Measurements from ENCODE around the gene FMNL2.

The FMNL2 gene

DNA sequence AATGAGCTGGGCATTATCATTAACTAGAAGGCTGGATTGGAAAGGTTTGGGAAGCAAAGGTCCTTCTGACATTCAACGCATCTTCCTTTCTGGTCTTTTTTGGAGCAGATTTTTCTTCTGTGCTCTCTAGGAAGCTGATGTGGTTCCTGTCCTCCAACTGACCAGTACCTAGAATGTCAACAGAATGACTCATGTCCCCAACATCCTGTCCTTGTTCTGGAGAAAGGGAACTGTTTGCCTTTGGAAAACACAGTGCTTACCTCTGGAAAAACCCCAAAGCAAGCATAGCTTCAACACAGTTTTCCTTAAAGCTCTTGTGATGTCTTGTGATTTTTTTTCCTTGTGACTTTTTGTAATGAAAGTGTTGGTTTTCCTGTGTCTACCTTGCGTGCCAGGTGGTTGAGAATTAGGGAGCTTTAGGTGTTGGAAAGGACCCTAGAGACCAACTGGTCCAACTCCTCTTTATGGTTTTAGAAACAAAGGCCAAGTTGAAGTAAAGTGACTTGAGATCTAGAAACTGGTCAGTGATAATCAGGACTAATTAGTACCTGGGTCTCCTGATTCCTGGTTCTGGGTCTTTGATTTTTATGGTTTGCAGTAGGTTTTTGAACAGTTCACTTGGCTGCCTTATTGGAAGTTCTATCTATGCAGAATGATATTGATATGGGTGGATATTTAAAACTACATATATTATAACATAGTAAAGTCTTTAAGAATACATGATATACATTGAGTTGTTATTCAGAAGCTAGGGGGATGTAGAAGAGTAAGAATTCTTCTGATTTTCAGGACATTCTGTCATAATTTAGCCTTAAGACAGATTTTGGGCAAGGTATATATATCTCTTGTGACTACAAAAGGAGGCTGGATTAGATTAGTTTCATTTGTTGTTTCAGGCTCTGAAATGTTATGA lies 70.5 kb downstream of the FMNL2 start:
- DNase-seq (ENCODE audit: low read depth in 2 of 2) = no peak

DNA sequence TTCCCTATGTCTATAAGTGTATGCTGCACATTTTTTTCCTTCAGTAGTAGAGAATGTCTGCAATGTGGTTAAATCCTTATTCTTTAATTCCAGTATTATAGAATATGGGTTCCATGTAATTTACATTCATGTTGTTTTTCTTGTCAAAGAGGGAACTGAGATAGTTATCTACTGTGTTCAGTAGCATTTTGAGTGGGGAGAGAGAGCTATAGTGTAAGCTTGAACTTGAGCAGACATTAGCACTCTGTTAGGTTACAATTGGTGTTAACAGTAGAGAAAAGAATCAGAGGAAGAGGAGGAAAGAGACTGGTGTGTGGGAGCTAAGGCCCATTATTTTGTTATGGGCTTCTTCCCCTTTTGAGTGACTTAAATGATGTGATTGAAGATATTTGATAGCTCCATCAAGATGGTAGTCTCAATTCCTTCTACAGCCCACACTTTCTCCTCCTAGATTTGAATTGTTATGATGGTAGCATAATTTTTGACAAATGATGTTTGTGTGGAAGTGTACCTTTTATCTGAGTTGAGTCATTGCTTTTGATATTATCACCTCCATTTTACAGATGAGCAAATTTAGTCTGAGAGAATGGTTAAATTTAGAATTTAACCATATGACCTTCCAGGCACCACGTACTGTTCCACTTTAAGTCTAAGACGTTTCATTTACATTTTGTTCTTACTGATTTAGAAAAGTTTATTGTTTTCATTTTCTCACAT lies 71.3 kb downstream of the FMNL2 start:
- no peak for DNase-seq (ENCODE audit: low read depth in 2 of 2)

DNA sequence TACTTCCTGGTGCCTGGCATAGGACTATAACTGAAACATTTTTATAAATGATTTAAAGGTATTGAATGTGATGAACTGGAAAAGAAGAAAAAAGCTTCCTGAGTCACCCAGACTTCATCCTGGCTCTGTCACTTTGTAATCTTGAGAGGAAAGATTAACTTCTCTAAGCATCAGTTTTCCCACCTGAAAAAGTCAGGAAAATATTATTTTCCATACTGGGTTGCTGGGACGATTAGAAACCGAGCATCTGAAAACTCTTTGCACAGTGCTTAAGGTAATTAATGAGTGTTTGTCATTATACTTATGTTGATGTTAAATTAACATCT lies 71.8 kb downstream of the FMNL2 start:
- no peak for DNase-seq (ENCODE audit: low read depth in 2 of 2)

DNA sequence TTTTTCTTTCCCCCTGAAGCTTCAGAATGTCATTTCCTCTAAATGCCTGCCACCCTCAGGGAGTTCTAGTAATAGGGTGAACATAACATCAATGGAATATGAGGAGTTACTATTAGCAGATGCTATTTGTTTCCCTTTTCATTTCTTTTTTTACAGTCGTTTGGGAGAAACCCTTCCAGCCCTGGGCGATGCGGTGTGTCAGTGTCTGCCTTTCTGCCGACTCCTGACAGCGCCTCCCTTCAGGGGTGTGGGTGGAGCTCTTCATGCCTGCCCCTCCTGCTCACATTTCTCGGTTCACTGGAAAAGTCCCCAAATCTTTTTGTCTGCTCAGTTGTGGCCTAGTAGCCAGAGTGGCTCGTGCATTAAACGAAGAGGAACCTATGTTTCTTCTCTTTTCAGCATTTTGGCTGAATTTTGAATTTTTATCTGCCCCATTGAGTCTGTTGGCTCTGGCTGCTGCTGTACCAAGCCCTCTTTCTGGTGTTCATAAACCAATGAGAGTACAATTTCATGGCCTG lies 72.3 kb downstream of the FMNL2 start:
- no peak for DNase-seq (ENCODE audit: low read depth in 2 of 2)

DNA sequence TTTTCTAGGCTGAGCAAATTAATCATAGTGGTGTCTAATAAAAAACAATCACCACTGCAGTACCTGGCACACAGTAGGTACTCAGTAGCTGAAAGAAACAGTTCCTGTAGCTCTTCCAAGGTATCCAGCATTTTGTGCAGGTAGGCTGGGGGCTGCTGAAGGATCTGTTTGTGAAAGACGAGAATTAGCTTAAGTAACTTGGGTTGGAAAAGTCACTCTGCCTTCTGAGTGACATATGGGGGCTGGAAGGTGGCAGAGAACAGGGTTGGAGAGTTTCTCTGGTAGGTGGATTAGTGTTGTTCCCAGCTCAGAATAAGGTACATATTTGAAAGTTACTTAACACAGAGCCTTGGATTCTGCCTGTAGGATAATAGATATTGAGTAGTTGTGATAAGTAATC lies 72.8 kb downstream of the FMNL2 start:
- no peak for DNase-seq (ENCODE audit: low read depth in 2 of 2)

DNA sequence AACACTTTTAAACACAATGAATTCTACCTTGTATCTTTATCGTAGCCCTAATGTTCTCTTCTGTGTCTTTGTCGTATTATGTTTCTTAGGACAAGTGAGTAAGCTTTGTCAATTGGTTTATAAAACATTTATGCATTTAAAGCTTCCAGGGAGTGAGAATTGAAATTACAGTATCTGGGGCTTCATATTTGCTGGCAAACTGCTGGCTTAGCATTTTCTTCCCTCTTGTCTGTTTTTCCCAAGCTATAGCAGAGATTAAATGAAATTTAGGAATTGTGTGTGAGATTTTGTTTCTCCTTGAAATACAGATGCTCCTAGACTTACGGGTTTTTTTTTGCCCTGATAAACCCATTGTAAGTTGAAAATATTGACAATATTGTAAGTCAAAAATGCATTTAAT lies 73.3 kb downstream of the FMNL2 start:
- DNase-seq (ENCODE audit: low read depth in 2 of 2) = no peak

DNA sequence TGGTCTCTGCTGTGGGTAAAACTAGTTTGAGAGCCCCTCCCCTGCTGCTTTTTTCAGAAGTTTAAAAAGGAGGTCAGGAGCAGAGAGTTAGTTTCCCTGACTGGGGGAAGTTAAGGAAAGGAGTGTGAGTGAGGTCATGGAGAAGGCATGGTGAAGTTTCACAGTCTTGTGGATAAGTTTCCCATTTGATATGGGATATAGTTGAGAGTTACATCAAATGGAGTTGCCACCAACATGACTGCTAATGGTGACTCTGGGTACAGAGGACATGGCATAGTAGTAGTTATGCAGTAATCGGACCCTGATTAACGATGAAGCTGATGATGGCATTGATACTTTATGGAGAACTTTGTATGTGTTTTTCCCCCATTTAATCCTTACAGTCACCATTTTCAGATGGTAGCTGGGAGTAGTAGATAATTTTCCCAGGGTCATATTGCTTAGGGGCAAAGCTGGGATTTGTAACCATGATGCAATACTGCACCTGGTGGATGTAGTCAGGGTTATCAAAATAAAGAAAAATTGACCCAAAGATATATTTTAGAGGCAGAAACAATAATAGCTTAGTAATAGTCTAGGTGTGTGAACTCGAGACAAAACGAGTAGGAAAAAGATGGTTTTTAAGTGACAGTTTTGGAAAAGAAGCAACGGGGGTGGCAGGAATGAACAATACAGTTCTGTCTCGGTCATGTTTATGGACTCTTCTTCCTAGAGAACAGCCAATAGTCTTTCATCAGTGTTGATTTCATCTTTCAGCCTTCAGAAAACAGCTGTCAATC lies 74.6 kb downstream of the FMNL2 start:
- no peak for DNase-seq (ENCODE audit: low read depth in 2 of 2)

DNA sequence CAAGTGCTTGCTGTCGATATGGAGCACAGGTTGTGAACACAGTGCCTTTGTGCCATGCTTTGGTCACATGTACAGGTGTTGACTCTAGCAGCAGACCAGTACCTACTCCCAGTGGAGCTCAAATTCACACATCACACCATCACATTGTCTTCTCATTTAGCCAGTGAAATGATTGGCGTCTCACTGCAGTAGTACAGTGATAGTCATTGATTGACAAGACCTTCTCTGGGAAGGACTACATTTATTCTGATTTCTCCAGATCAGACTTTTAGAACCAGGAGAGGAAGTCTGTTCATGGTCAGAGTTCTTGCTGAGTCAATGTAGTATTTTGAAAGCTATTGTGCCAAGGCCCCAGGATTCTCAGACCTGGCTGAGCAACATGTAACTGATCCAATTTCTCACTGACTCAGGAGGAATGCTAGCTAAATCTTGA lies 75.2 kb downstream of the FMNL2 start:
- no peak for DNase-seq (ENCODE audit: low read depth in 2 of 2)

DNA sequence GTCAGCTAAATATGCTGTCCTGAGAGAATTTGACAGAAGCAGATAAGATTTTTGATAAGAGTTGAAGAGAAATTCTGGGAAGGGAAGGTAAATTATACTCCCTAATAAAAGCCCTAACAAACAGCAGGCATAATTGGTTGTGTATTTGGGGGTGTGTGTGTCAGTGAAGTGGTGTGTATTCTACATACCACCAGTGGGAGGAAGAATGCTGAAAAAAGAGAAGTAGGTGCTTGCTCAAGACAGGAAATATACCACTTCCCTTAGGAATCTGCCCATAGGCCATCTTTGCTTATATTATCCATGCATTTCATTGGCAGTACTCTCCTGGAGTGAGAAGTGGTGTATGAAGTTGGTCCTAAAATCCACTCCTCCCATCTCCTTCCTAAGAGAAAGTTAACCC lies 76.2 kb downstream of the FMNL2 start:
- DNase-seq (ENCODE audit: low read depth in 2 of 2) = no peak

DNA sequence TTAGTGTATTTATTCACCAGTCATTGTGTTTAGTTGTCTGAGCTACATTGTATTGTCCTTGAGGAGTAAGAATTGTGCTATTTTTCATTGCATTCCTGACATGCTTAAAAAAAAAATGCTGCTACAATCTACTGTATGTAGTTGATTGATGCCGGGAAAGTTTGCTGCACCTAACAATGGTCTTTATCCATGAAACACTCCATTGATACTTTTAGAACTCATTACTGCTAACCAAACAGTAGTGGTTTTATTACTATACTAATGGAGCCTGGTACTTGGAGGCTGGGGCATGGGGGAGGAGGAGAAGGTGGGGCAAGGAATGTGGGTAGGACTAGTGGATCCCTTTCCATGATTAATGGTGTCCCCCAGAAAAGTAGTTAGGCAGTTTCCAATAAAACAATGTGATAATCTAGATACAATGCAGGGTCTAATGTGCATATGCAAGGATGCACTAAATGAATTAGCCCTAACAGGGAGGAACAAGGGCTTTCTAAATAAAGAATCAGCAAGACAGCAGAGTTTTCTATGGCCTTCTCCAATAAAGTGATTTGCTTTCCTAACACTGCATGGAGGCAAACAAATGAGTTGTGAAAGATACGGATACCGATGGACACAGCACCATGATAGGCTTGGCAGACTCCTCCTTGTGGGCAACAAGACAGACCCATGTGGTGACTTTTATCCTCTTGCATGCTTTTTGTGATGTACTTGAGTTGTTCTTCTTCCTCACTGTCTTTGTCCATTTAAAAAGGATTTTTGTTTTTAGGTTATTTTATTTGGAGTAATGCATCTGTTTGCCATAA lies 78.5 kb downstream of the FMNL2 start:
- no peak for DNase-seq (ENCODE audit: low read depth in 2 of 2)

DNA sequence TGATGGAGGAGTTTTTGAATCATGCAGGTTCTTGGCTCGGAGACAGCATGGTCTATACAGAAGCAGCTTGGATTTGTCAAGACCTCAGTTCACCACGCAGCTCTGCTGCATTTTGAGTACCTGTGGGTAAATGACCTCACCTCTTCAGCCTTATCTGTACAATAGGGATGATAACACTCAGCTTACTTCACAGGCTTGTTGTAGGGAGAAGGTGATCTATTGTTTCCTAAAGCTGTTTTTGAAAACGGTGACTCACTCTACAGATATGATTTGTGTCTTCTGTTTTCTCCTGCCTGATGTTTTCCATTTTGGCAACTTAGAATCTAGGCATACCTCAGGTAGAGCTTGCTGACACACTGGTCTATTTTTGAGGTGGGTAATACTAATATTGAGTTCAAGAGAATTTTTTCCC lies 80.3 kb downstream of the FMNL2 start:
- DNase-seq (ENCODE audit: low read depth in 2 of 2) = peak in 1 of 2 experiments; percentile 15

DNA sequence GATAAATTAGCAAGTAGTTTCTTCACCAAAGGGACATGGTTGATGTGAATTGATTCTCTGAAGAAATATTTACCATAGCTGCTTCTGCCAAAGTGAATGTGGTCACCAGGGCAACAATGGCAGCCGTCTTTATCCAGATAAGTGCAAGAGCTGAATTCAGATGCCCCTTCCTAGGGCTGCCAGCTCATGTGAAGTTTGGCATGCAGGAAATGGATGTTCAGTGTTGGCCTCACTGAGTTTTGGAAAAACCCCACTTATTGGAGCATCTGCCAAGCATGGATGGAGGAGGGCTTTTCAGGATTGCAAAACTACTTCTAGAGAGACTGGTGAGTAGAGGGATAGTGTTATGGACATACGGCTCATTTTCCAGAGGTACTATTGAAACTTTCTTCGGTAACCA lies 80.8 kb downstream of the FMNL2 start:
- no peak for DNase-seq (ENCODE audit: low read depth in 2 of 2)

DNA sequence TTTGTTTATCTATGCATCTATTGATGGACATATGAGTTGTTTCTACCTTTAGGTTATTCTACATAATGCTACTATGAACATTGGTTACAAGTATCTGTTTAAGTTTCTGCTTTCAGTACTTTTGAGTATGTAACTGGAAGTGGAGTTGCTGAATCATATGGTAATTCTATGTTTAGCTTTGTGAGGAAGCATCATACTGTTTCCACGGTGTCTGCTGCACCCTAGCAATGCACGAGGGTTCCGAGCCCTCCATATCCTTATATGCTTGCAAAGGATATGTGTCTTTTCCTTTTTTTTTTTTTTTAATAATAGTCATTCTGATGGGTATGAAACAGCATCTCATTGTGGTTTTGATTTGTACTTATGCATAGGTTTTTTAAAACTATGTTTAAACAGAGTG lies 83.7 kb downstream of the FMNL2 start:
- peak in 1 of 2 experiments; percentile 26 for DNase-seq (ENCODE audit: low read depth in 2 of 2)

DNA sequence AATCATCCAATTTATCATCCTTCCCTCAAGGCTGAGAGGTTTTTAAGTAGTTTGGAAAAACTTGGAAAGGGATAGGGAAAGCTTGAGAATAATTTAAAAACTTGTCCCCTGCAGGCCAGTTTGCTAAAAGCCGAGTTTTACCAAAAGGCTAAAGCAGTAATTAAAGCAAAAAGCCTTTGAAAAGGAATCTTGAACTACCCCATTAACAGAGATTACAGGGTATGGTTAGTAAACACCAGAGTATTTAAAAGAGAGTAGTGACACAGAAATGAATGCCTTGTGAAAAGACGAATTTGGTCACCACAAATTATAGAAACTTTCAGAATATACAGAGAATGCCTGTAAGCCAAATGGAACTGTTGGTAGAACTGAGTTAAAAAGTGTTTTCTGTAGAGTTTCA lies 85.0 kb downstream of the FMNL2 start:
- DNase-seq (ENCODE audit: low read depth in 2 of 2) = no peak

DNA sequence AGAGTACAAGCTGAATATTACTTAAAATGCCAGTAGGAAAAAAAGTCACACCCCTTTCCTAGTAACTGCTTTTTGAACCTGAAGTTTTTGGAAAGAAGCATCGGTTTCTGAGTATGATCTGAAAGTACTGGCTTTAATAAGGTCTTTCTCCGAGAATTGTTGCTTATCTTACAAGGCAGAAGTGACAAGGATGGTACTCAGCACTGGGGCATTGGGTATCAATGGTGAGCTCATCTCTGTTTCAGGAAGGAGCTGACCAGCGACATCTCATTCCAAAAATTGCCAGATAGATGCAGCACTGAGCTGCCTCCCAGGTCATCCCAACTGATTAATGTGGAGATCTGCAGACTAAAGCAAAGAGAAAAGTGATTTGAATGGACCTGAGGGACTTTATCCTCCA lies 85.4 kb downstream of the FMNL2 start:
- DNase-seq (ENCODE audit: low read depth in 2 of 2) = no peak

DNA sequence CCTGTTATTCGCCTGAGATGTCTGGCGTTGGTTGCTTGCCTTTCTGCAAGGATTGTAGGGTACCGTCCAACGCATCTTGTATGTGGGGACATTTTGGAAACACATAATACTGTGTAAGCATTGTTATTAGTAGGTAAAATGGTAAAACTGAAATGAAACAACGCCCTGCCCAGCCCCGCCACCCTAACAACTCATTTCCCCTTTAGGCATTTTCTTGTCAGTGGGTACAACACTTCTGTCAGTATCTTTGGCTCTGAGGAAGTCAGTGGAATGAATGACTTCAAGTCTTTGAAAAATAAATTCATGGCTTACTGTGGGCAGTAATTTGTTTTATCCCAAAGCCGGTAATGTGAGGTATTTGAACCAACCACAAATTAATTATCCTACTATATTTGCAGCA lies 86.0 kb downstream of the FMNL2 start:
- no peak for DNase-seq (ENCODE audit: low read depth in 2 of 2)

DNA sequence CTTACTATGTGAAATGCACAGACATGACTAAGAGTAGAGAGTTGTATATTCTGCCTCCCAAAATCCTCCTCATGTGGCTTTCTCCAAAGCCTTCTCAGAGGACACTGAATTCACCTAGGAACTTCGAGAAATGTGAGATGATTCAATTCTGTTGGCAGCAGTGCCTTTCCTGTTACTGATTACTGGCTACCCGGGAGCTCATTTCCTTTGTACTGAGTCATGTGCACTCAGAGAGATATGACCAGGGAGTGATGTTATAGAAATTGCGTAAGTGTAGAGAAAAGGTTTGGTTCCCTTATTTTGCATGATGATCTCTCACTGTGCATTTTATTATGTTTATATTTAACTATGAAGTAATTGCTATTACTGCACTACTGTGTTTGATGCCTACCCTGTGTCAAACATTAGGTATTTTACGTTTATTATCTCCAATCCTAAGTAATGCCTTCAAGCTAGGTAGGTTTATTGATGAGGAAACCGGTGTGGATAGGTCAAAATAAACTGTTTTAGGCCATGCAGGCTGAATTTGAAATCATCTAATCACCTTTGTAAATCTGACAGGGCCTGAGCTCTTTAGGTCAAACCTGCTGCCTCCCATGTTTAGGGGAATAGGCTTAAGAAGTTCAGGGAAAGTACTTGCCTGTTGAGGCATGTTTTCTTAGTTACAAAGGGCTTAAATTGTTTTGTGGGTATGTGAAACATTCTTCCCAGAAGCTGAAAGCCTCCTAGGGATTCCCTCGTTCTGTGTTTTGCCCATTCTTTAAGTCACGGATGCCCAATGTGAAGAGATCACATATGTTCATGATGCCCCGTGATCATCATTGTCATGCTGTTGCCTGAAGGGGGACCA lies 86.8 kb downstream of the FMNL2 start:
- DNase-seq (ENCODE audit: low read depth in 2 of 2) = peak; percentile 97 to 98

DNA sequence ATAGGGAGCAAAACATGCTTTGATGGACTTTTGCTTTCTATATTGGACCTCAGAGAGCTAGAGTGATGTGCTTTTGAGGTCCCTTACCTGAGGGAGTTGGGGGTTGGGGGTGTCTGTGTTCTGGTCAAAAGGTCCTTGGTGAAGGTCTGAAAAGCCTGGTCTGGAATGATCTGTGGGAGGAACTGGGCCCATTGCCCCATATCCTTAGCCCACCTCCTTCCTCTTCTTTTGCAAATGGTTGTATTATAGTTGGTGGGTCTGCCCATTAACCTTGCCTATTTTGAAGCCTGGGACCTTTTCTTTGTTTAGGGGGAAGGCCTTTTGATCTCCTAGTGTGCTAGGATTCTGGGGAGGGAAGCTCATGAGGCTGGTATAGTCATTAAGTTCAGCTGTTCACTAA lies 88.7 kb downstream of the FMNL2 start:
- no peak for DNase-seq (ENCODE audit: low read depth in 2 of 2)

DNA sequence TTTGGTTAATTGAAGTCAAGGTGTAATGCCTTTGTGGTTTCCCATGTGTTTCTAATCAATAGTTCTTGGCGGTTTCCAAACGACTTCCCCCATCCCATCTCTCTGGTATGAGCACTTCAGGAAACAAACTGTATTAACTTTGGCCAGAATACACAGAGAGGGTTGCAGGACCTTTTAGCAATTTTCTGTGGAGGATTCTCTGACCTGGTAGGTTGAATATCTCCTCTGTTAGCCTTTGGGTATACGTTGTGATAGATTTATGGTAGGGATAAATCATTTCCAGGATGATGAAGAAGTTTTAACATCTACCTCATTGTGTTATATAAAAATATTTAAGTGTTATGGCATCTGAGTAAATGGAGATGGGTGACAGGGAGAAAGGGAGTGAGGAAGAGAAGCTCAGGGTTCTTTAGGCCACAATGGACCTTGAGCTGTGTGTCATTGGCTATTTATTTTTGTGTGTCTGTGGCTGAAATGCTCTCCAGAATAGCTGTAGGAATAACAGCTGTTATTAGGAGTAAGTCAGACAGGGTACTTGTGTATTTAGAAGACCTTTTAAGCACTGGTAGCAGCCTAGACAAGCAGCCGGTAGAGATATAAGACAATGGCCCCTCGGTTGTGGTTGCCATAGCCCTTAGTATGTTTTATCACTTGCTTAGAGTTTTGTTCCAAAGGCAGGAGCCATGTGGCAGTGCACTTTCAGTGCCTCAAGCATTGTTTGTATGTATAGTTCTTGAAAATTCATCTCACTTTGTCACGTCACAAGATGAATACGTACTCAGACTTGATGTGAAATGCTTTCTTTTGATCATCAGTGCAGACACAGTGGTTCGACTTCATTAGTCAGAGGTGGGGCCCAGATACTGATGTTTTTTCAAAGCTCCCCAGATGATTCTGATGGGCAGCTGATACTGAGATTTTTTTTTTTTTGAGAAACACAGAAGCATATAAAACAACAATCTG lies 91.1 kb downstream of the FMNL2 start:
- DNase-seq (ENCODE audit: low read depth in 2 of 2) = peak in 1 of 2 experiments; percentile 23
